Fibroblast of pulmonary artery (primary cell): ENCODE results near the gene TTYH3.

Experiments used
- DNase-seq: peaks from one replicate; pipeline ENCODE4 v3.0.0-alpha.2; 2010; ENCODE audit warnings: low read depth
- H3K4me3 ChIP-seq: replicated peaks from 2 replicates; pipeline ENCODE4 v1.5.1; 2011; ENCODE audit warnings: low read depth, mild to moderate bottlenecking, control low read depth, low read length, moderate library complexity
- CTCF ChIP-seq: IDR thresholded peaks from 2 replicates; pipeline ENCODE4 v1.5.1; 2011; ENCODE audit warnings: mild to moderate bottlenecking, control low read depth, low read length, inconsistent platforms; ENCODE audit errors: missing control alignments

The TTYH3 gene

GRCh38 chr7:2629746-2630681, 1.8 kb upstream of the TTYH3 start:
- no peak for TF ChIP-seq CTCF
- no peak overlapping the region for H3K4me3 ChIP-seq
- peak; percentile 21 for DNase-seq

DNA sequence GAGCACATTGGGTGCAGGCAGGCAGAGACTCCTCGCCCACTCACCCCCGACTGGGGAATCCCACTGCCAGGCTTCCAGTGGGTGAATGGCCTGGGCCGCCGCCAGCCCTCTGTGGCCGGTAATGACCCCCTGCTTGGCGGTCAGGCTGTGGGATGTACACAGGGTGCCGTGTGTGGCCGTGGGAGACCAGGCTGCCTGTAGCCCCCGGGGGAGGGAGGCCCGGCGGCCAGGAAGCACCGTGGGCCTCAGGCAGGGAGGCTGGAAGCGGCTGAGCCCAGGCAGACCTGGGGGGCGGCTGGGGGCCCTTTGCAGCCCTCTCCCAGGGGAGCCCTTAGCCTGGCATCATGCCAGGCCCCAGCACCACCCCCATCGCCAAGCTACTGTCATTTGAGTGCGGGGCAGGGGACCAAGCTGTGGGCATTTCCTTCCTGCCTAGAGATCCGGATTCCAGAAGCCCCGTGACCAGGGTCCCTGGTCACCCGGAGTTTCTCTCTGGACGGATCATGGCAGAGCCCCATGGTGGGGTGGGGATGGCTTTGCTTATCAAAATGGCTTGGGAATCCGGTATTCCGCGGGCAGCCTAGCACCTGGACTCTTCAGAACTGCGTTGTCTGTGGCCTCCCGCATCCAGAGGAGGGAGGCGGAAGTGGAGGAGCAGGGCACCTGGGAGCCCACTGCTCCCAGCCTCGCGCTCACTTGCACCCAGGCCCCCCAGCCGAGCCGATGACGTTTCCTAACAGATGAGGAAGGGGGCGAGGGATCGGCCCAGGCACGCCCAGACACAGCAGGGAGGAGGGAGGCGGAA, 1.1 kb downstream of the TTYH3 start:
- DNase-seq: peak; percentile 63
- peak overlapping the region; percentile 86 for H3K4me3 ChIP-seq
- no peak for TF ChIP-seq CTCF

DNA sequence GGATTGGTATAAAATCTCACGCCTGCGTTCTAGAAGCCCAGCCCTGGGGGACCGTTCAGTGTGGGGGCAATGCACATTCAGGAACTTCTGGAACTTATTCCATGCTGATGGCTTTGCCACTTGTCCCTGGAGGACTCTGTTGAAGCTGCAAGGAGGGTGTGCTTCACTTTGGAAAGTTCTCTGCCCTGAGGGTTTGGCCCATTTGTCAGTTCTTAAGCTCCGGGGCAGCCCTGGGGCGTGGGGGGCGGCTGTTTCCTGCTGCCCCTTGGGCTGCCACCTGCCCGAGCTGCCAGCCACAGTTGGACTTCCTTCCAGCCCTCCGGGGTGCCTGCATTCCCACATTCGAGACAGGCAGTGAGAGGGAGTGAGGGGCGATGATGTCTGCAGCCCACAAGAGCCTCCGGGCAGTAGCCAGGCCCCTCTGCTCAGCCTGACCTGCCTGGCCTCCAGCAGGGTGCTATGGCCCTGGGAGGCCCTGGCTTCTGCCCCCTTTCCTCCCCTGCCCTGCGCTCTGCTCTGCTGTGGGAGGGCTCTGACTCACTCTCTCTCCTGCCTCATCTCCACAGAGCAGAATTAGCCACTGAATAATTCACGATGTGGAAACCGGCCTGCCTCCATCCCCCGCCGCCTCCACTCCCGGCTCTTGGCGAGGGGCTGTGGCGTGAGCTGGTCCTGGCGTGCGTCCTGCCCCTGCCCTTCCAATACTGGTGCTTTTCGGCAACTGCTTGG, 1.9 kb downstream of the TTYH3 start:
- peak overlapping the region; percentile 86 for H3K4me3 ChIP-seq
- TF ChIP-seq CTCF: no peak
- DNase-seq: peak; percentile 90

- no peak for TF ChIP-seq CTCF
- peak overlapping the region; percentile 86 for H3K4me3 ChIP-seq
- DNase-seq: no peak
These were observed 2.7 kb downstream of the TTYH3 start for GRCh38 chr7:2634267-2635145.

DNA sequence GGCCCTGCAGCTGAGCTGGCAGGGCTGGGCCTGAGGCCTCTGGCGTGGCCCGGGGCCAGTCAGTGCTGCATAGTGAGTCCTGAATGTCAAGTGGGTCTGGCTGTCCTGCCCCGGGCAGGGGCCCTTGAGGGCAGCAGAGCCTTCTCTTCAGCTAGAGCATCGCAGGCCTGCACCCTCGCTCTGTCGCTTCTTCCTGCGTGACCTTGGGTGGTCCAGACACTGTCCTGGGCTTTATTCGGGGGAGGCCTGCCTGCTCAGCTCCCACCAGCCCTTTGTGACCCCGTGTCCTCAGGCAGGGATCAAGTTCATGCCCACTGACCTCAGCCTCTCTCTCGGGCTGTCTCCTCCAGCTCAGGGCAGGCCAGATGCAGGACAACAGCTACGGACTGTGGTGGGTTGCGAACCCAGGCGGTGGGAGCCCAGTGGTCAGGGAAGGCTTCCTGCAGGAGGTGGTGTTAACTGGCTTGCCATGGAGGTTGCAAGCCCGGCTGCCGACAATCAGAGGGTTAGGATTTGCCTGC, 3.4 kb downstream of the TTYH3 start:
- no peak overlapping the region for H3K4me3 ChIP-seq
- TF ChIP-seq CTCF: no peak
- no peak for DNase-seq
